Erythroblast (primary cell): ENCODE data around the gene SOAT2.
"Not testable (repeated sequence)": the region's sequence is repeated elsewhere in the genome, so short reads cannot be mapped to it uniquely, and the experiment has no call there.

Source experiments
- GATA1 ChIP-seq: IDR thresholded peaks from 2 replicates; pipeline ENCODE4 v1.6.1; 2011; ENCODE audit warnings: low read depth, mild to moderate bottlenecking, control low read depth, low read length, moderate library complexity
- POLR2A ChIP-seq: IDR thresholded peaks from 2 replicates; pipeline ENCODE4 v1.6.1; 2011; ENCODE audit warnings: mild to moderate bottlenecking, low read length

DNA sequence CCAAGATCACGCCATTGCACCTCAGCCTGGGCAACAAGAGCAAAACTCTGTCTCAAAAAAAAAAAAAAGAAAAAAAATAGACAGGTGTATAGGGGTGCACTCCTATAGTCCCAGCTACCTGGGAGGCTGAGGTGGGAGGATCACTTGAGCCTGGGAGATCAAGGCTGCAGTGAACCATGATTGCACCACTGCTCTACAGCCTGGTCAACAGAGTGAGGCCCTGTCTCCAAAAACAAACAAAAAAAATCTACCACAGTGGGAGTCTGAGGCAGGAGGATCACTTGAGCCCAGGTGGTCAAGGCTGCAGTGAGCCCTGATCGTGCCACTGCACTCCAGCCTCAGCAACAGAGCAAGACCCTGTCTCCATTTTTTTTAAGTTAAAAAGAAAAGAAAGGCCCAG is 59.7 kb downstream of the SOAT2 start:
- not testable (repeated sequence) for TF ChIP-seq POLR2A, GATA1
